ENCODE measurements around the gene IGSF23. TPM values are rescaled to one million over a fixed set of nuclear protein-coding genes. Genes with fewer than 3 reads are reported as not detected.
"Not testable (repeated sequence)": the region's sequence is repeated elsewhere in the genome, so short reads cannot be mapped to it uniquely, and the experiment has no call there.

IGSF23 gene
- total and polyA plus RNA-seq, 4 donors, result not detected

- Histone ChIP-seq H3K4me1 (ENCODE audit: control insufficient read depth, insufficient read depth, low read length) (no peaks in the 10 kb centered on the region), H3K27ac (ENCODE audit: low read depth, low read length) (no peak overlapping the region), H3K9me3 (ENCODE audit: control insufficient read depth, insufficient read depth, low read length) (no peaks in the 10 kb centered on the region), H3K4me3 (ENCODE audit: low read depth, low read length) (no peak overlapping the region), H3K27me3 (ENCODE audit: control insufficient read depth, insufficient read depth, low read length) (no peaks in the 10 kb centered on the region), H3K36me3 (ENCODE audit: control insufficient read depth, insufficient read depth, low read length) (no peaks in the 10 kb centered on the region)
- WGBS (ENCODE audit: insufficient coverage), result 59% methylated on average over 5 of the region's 5 CpGs
- no peak for DNase-seq (ENCODE audit: low read depth in 4 of 6, low spot score in 6 of 6)
These were observed 9.7 kb downstream of the IGSF23 start for GRCh38 chr19:44623080-44623479.

GRCh38 chr19:44623626-44624025 is 10.3 kb downstream of the IGSF23 start:
- WGBS (ENCODE audit: insufficient coverage), result 100% methylated on average over 1 of the region's 4 CpGs
- no peaks in the 10 kb centered on the region for H3K27me3 ChIP-seq (ENCODE audit: control insufficient read depth, insufficient read depth, low read length)
- H3K27ac ChIP-seq (ENCODE audit: low read depth, low read length), result no peak overlapping the region
- no peaks in the 10 kb centered on the region for H3K36me3 ChIP-seq (ENCODE audit: control insufficient read depth, insufficient read depth, low read length)
- no peaks in the 10 kb centered on the region for H3K9me3 ChIP-seq (ENCODE audit: control insufficient read depth, insufficient read depth, low read length)
- H3K4me1 ChIP-seq (ENCODE audit: control insufficient read depth, insufficient read depth, low read length), result no peaks in the 10 kb centered on the region
- no peak for DNase-seq (ENCODE audit: low read depth in 4 of 6, low spot score in 6 of 6)
- H3K4me3 ChIP-seq (ENCODE audit: low read depth, low read length), result no peak overlapping the region

GRCh38 chr19:44624840-44625354 is 11.5 kb downstream of the IGSF23 start:
- H3K27ac ChIP-seq (ENCODE audit: low read depth, low read length), result no peak overlapping the region
- H3K9me3 ChIP-seq (ENCODE audit: control insufficient read depth, insufficient read depth, low read length), result no peaks in the 10 kb centered on the region
- no peaks in the 10 kb centered on the region for H3K4me1 ChIP-seq (ENCODE audit: control insufficient read depth, insufficient read depth, low read length)
- no peak for DNase-seq (ENCODE audit: low read depth in 4 of 6, low spot score in 6 of 6)
- WGBS (ENCODE audit: insufficient coverage), result no CpG with 5 or more reads among the region's 4 CpGs
- H3K4me3 ChIP-seq (ENCODE audit: low read depth, low read length), result no peak overlapping the region
- no peaks in the 10 kb centered on the region for H3K36me3 ChIP-seq (ENCODE audit: control insufficient read depth, insufficient read depth, low read length)
- H3K27me3 ChIP-seq (ENCODE audit: control insufficient read depth, insufficient read depth, low read length), result no peaks in the 10 kb centered on the region

GRCh38 chr19:44625637-44626036 is 12.3 kb downstream of the IGSF23 start:
- 86% methylated on average over 4 of the region's 4 CpGs for WGBS (ENCODE audit: insufficient coverage)

GRCh38 chr19:44626048-44626624 is 12.8 kb downstream of the IGSF23 start:
- DNase-seq (ENCODE audit: low read depth in 4 of 6, low spot score in 6 of 6), result no peak
- H3K9me3 ChIP-seq (ENCODE audit: control insufficient read depth, insufficient read depth, low read length), result no peaks in the 10 kb centered on the region
- H3K27ac ChIP-seq (ENCODE audit: low read depth, low read length), result no peak overlapping the region
- no peaks in the 10 kb centered on the region for H3K27me3 ChIP-seq (ENCODE audit: control insufficient read depth, insufficient read depth, low read length)
- H3K4me1 ChIP-seq (ENCODE audit: control insufficient read depth, insufficient read depth, low read length), result no peaks in the 10 kb centered on the region
- 100% methylated on average over 1 of the region's 1 CpG for WGBS (ENCODE audit: insufficient coverage)
- no peak overlapping the region for H3K4me3 ChIP-seq (ENCODE audit: low read depth, low read length)
- no peaks in the 10 kb centered on the region for H3K36me3 ChIP-seq (ENCODE audit: control insufficient read depth, insufficient read depth, low read length)

More at GRCh38 chr19:44625637-44626036, 12.3 kb downstream of the IGSF23 start:
- not testable (repeated sequence) for H3K4me1 ChIP-seq (ENCODE audit: control insufficient read depth, insufficient read depth, low read length); H3K27me3 ChIP-seq (ENCODE audit: control insufficient read depth, insufficient read depth, low read length); H3K4me3 ChIP-seq (ENCODE audit: low read depth, low read length); H3K36me3 ChIP-seq (ENCODE audit: control insufficient read depth, insufficient read depth, low read length); H3K27ac ChIP-seq (ENCODE audit: low read depth, low read length); DNase-seq (ENCODE audit: low read depth in 4 of 6, low spot score in 6 of 6); H3K9me3 ChIP-seq (ENCODE audit: control insufficient read depth, insufficient read depth, low read length)

GRCh38 chr19:44627631-44628030 is 14.3 kb downstream of the IGSF23 start:
- Histone ChIP-seq H3K4me1 (ENCODE audit: control insufficient read depth, insufficient read depth, low read length) (no peaks in the 10 kb centered on the region), H3K9me3 (ENCODE audit: control insufficient read depth, insufficient read depth, low read length) (no peaks in the 10 kb centered on the region), H3K27ac (ENCODE audit: low read depth, low read length) (no peak overlapping the region), H3K27me3 (ENCODE audit: control insufficient read depth, insufficient read depth, low read length) (no peaks in the 10 kb centered on the region), H3K36me3 (ENCODE audit: control insufficient read depth, insufficient read depth, low read length) (no peaks in the 10 kb centered on the region), H3K4me3 (ENCODE audit: low read depth, low read length) (no peak overlapping the region)
- 92% methylated on average over 4 of the region's 4 CpGs for WGBS (ENCODE audit: insufficient coverage)
- no peak for DNase-seq (ENCODE audit: low read depth in 4 of 6, low spot score in 6 of 6)

GRCh38 chr19:44628793-44629192 is 15.4 kb downstream of the IGSF23 start:
- no peak overlapping the region for H3K27ac ChIP-seq (ENCODE audit: low read depth, low read length)
- no peaks in the 10 kb centered on the region for H3K9me3 ChIP-seq (ENCODE audit: control insufficient read depth, insufficient read depth, low read length)
- peaks cover under 1% of the 10 kb centered on the region for H3K4me1 ChIP-seq (ENCODE audit: control insufficient read depth, insufficient read depth, low read length)
- no peaks in the 10 kb centered on the region for H3K27me3 ChIP-seq (ENCODE audit: control insufficient read depth, insufficient read depth, low read length)
- H3K36me3 ChIP-seq (ENCODE audit: control insufficient read depth, insufficient read depth, low read length), result no peaks in the 10 kb centered on the region
- no peak for DNase-seq (ENCODE audit: low read depth in 4 of 6, low spot score in 6 of 6)
- WGBS (ENCODE audit: insufficient coverage), result 84% methylated on average over 3 of the region's 3 CpGs
- no peak overlapping the region for H3K4me3 ChIP-seq (ENCODE audit: low read depth, low read length)

GRCh38 chr19:44631611-44632010 is 18.2 kb downstream of the IGSF23 start:
- H3K9me3 ChIP-seq (ENCODE audit: control insufficient read depth, insufficient read depth, low read length); H3K4me1 ChIP-seq (ENCODE audit: control insufficient read depth, insufficient read depth, low read length); H3K27me3 ChIP-seq (ENCODE audit: control insufficient read depth, insufficient read depth, low read length); H3K36me3 ChIP-seq (ENCODE audit: control insufficient read depth, insufficient read depth, low read length); H3K27ac ChIP-seq (ENCODE audit: low read depth, low read length); H3K4me3 ChIP-seq (ENCODE audit: low read depth, low read length); DNase-seq (ENCODE audit: low read depth in 4 of 6, low spot score in 6 of 6): not testable (repeated sequence)
- WGBS (ENCODE audit: insufficient coverage), result 100% methylated on average over 1 of the region's 8 CpGs

GRCh38 chr19:44634058-44634457 is 20.7 kb downstream of the IGSF23 start:
- not testable (repeated sequence) for H3K27ac ChIP-seq (ENCODE audit: low read depth, low read length); H3K4me1 ChIP-seq (ENCODE audit: control insufficient read depth, insufficient read depth, low read length); H3K36me3 ChIP-seq (ENCODE audit: control insufficient read depth, insufficient read depth, low read length); H3K9me3 ChIP-seq (ENCODE audit: control insufficient read depth, insufficient read depth, low read length); H3K27me3 ChIP-seq (ENCODE audit: control insufficient read depth, insufficient read depth, low read length); DNase-seq (ENCODE audit: low read depth in 4 of 6, low spot score in 6 of 6); H3K4me3 ChIP-seq (ENCODE audit: low read depth, low read length)
- WGBS (ENCODE audit: insufficient coverage), result 20% methylated on average over 2 of the region's 5 CpGs

- no peaks in the 10 kb centered on the region for H3K36me3 ChIP-seq (ENCODE audit: control insufficient read depth, insufficient read depth, low read length)
- no peak for DNase-seq (ENCODE audit: low read depth in 4 of 6, low spot score in 6 of 6)
- no peak overlapping the region for H3K4me3 ChIP-seq (ENCODE audit: low read depth, low read length)
- no peak overlapping the region for H3K27ac ChIP-seq (ENCODE audit: low read depth, low read length)
- no peaks in the 10 kb centered on the region for H3K27me3 ChIP-seq (ENCODE audit: control insufficient read depth, insufficient read depth, low read length)
- peaks cover 6% of the 10 kb centered on the region for H3K4me1 ChIP-seq (ENCODE audit: control insufficient read depth, insufficient read depth, low read length)
- no CpG with 5 or more reads among the region's 2 CpGs for WGBS (ENCODE audit: insufficient coverage)
- no peaks in the 10 kb centered on the region for H3K9me3 ChIP-seq (ENCODE audit: control insufficient read depth, insufficient read depth, low read length)
These were observed 21.4 kb downstream of the IGSF23 start for GRCh38 chr19:44634785-44635184.

All from spinal cord (tissue), 10 donors.